GM21381 (cell line): ENCODE measurements around the gene CES1.
"Not testable (repeated sequence)": the region's sequence is repeated elsewhere in the genome, so short reads cannot be mapped to it uniquely, and the experiment has no call there.

ENCODE experiments used
- ATAC-seq: cut with Tn5 transposase; IDR thresholded peaks from one replicate; pipeline ENCODE4 v1.9.1; 2021; ENCODE audit warnings: mild to moderate bottlenecking, moderate library complexity; ENCODE audit not compliant: unreplicated experiment

CES1 gene

DNA sequence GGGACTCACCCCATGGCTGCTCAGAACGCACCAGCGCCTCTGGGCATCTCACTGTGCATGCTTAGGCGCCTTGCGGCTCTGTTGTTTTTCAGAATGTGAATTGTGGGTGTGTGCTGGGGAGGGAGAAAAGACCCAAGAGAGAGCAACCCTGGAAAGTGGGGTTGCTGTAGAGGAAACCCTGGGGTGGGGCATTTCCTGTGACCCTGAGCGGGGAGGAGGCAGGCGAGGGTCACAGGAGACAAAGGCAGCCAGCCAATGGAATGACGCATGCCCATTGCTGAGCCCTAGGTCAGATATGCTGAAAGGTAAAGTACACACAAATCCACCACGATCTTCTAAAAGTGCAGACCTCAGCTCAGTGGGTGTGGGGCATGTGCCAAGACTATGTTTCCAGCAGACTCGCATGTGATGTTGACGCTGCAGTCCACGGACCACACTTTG is 39.9 kb downstream of the CES1 start:
- not testable (repeated sequence) for ATAC-seq

DNA sequence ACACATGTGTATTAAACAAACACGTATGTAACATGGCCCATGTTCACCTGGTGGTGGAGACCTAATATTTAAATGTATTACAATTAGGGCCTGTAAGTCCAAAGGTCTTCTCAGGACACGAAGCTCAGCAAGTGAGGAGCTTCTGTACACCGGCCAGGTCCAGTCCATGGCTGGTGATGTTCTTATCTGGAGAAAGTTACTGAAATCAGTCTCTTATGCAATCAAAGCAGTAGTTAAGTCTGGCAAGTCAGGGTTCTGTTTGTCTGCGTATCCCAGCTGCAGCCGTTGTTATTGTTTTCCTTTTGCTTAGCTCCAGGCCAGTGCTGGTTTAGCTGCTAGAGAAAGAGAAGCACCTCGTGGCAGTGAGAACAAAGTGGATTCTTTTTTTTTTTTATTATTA is 41.4 kb downstream of the CES1 start:
- ATAC-seq: not testable (repeated sequence)

DNA sequence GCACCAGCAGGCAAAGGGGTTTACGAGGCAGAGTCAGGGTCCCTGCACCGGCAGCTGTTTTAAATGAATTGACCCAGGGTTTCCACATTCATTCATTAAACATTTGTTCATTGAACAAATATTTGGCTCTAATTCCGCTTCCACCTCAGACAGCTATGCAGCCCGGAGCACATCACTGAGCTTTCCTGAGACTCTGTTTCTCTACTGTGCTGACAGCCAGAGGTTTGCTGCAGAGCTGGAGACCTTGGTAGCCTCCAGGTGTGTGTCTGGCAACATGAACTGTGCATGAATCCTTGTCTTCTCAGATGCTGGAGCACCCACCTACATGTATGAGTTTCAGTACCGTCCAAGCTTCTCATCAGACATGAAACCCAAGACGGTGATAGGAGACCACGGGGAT is 42.7 kb downstream of the CES1 start:
- not testable (repeated sequence) for ATAC-seq

DNA sequence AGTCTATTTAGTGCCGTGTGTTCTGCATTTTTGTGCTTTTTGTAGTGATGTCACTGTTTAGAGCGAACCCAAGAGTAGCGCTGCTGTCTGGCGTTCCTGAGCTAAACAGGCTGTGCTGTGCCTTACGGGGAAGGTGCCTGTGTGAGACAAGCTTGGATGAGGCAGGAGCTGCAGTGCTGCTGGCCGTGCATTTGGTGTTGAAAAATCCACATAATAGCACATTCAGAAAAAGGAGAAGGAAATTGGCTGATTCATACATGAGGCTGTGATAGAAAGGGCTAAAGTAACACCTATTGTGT is 50.2 kb downstream of the CES1 start:
- not testable (repeated sequence) for ATAC-seq

DNA sequence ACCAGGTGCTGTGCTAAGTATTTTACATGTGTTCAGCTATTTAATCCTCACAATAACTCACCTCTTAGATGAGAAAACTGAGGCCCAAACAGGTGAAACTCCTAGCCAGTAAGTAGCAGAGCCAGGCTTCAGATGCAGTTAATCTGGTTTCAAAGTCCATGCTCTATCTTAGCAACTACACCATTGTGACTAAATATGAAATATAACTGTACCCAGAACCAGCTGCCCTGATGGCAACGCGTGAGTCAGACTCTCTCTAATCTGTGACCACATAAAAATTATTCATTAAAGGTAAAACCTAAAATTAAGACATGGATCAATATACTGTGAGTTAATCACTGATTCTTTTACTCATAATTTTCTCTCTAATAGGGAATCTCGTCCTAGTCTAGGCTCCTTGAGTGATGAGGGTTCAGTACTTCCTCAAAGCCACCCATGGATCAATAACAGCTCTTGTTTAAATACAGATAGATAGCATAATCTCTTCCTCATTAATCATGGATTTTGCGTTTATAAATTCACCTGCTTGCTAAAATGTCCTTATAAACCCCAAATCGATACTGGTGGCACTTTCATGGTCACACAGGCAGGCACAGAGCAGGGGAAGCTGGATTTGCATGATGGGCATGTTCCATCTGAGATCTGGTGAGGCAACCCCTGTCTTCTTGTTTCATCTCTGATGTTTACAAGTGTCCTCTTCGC is 50.7 kb downstream of the CES1 start:
- not testable (repeated sequence) for ATAC-seq

DNA sequence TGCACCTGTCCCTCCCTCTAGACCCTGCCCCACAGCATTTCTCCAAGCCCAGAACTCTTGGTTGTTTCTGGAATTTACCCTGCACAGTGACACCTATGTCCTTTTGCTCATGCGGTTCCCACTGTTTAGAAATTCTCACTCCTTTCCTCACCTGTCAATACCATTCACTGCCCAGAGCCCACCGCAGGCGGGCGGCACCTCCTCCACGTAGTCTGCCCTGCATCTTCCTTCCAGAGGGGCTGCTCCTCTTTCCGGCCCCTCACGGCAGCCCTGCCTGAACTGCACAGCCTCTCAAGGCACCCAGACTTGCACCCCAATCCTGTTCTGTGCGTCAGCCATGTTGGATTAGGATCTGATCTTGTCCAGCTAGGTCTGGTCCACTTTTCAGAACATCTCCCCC is 51.4 kb downstream of the CES1 start:
- ATAC-seq: not testable (repeated sequence)

DNA sequence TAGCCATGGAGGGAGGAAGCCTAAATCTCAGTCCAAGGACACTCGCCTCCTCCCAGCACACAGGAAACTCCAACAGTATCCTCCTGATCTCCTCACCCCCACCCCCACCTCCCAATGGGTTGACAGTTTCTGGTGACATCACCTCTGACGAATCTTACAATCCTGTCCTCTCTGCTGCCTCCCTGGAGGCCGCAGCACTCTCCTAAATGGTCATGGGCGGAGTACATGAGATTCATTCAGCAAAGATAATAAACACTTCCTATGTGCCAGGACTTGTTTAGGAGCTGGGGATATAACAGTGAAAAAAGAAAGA is 52.8 kb downstream of the CES1 start:
- not testable (repeated sequence) for ATAC-seq

DNA sequence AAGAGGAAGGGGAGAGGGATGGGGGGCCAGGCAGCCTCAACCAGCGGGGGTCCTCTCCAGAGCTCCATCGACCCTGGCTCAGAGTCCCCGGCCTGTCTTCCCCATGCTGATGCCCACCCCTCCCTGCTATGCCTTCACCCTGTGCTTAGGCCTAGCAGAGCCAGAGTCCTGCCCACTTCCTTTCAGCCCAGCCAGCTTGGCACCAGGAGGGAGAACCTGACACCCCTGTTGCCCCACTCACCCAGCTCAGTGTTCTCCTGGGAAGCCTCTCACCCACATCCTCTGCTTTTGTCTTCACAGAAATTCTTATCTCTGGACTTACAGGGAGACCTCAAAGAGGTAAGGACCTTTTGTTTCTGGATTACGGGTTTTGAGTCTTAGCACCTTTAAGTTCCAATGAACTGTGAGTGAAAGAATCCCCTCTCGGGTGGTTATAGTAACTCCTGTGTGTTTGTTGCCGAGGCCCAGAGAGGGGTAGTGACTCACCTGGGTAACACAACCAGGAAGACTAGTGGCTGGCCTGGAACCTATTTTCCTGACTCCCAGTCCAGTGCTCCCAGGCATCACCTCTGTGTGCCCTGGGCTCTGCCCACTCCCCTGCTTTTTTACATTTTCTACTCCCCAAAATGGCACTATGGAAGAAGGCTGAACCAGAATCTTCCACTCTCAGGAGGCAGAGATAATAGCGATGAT is 53.3 kb downstream of the CES1 start:
- ATAC-seq: no peak

DNA sequence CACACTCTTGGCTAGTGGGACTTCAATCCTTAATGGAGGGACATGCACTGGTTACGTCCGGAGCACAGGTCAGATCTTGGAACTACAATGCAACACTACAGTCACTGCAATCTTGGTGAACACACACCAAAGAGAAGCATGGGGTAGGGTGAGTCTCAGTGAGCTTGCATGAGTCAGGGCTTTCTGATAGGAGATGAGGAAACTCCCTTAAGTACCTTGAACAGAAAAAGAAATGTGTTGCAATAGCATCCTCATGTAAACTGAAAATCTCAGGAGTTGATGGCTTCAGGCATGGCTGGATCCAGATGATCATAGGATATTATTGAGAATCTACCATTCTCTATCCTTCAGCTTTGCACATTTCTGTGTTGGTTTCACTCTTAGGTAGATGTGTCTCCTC is 54.1 kb downstream of the CES1 start:
- ATAC-seq: no peak

DNA sequence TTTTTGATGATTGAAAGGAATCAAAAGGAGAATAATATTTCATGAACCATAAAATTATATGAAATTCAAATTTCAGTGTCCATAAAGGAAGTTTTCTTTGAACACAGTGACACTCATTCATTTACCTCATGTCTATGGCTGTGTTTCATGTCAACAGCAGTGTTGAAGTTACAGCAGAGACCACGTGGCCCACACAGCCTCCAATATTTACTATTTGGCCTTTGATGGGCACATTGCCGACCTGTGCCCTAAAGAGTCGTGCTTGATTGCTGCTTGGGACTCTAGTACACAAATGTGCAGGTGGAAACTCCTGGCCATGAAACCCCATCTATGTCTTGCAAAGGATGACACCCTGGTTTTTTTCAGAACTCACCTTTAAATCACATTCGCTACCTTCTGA is 57.0 kb downstream of the CES1 start:
- no peak for ATAC-seq

DNA sequence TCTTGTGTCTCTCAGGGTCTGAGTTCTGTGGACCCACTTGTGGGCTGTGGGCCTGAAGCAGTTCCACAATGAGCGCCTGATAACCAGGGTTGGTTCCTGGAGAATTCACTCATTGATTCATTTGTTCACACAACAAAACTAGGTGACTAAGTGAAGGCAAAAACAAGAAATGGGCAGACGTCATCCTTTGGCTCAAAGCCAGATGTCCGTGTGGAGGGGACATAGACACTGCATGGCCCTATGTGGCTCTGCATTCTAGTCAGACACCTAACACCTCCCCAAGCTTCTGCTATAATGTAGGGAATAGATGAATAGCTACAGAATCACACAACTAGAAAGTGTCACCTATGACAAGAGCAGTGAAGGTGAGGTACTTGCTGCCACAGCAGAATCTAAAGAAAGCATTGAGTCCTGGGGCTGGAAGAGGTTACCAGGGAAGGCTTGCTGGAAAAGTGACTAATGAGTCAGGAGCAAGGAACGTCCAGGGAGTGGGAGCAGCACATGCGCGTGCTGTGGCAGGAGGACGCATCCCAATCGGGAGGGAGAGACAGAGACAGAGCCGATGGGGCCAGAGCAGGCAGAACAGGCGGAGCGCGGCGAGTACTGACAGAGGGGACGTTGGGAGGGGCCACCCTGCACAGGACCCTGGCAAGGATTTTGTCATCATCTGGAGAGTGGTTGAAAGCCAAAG is 58.9 kb downstream of the CES1 start:
- ATAC-seq: no peak

DNA sequence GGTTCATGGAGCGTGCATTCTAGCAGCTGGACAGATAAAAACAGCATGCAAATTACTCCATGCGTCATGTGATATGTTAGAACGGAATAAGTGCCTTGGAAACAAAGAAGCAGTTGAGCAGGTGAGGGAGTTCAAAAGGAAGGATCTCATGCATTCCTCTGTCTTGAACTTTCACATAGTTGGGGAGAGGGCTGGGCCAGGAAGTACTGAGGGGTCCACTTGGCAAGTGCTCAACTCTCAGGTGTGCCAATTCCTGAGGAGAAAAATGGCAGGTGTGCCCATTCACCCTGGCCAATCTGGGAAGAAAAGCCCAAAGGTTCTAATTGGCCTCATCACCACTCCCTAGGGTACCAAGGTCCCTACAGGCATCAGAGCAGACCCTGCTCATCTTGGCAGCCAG is 67.7 kb downstream of the CES1 start:
- no peak for ATAC-seq

DNA sequence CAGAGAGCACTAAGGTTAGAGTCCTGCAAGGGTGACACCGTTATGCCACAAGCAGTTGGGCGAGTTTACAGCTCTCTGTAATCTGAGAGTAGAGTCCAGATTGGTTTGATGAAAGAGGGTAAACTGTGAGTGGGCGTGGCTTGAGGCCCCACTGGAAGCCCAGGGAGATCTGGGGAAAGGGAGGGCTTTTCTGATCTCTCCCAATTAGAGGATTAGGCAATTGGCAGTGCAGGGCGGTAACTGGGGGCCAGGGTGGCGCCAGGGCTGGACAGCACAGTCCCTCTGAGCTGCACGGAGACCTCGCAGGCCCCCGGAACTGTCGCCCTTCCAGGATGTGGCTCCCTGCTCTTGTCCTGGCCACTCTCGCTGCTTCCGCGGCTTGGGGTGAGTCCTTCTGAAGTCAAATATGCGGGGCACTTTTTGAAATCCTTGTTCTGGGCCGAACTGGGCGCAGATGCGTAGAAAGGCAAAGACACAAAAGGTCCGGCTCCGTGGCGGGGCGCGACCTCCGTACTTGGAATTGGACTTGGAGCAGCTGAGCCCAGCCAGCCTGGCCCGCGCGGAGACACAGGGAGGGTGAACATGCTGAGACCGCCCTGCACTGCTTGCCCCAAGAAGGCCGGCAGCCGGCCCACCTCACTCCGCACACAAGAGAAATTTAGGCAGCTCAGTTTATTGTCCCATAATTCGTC is 72.4 kb downstream of the CES1 start:
- no peak for ATAC-seq

DNA sequence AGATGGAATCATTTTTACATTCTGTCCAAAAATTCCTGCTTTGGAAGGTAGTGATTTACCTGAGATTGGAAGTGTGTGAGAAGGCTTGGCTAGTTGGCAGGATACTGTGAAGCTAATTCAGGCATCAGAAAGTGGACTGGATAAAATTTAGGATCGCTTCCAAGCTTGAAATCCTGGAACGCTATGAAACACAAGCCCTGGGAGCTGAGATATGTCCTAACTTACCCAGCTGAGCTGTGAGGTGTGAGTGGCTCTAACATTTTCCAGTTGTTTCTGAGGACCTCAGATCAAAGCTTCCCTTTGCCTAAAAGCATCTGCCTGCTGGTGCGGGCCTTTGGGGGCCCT is 73.0 kb downstream of the CES1 start:
- ATAC-seq: not testable (repeated sequence)

DNA sequence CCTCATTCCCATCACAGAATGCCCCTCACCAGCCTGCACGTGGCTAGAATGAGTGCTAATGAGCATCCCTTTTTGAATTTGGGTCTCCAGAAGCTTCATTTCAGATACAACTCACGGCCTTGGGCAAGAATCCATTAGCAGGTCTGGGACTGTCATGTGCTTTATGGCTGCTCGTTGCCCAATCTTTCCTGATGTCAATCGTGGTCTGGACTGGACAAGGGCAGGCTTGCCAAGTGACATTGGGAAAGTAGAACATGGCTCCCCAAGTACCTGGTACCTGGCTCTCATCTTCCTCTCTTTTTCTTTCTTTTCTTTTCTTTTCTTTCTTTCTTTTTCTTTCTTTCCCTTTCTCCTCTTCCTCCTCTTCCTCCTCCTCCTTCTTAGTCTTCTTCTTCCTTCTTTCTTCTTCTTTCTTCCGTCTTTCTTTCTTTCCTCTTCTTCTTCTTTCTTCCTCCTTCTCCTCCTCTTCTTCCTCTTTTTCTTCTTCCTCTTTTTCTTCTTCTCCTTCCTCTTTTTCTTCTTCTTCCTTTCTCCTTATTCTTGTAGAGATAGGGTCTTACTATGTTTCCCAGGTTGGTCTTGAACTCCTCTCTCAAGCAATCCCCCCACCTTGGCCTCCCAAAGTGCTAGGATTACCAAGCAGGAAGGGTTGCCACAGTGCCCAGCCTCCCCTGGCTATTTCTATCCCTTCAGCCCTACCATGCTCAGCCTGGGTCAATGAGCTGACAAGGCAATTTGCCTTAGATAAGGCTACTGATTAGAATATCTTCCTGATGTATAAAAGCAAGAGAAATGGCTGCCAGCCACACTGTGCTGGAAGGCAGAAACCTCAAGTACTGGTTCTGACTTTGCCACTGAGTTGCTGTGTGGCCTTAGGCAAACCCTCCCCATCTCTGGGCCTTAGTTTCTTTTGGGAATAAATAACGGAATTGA is 75.0 kb downstream of the CES1 start:
- ATAC-seq: not testable (repeated sequence)

DNA sequence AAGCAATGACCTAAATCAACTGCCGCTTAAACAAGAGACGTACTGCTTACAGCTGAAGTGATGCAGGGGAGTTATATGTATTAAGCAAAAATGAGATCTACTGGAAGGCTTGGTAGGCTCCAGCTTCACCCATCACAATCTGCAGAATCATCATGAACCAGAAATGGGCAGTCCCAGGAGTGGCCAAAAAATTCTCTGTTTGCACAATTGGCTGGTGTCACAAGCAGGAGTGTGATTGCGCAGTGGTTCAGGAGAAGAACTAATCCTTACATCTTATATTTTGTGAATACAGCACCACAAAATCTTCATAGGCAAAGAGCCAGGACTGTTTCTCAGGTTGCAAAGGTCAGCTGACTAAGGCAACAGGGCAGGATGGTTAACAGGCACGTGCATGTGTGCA is 75.9 kb downstream of the CES1 start:
- ATAC-seq: no peak

DNA sequence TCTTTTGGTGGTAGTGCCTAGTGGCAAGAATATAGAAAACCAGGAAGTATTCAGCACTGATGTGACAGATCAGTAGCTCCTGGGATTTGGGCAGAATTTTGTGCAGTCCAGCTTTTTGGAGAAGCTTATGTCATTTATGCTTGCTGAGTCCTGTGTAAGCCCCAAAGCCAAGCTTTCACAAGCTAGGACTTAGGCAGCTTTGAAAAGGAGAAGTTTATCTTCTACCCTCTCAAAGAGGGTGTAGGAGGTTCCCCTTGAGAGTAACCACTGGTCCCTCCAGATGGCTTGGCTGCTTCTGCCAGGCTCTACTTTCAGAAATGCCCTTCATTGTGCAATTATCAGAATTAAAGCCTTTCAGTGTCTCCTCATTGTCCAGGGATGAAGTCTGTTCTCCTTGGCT is 78.8 kb downstream of the CES1 start:
- ATAC-seq: no peak

DNA sequence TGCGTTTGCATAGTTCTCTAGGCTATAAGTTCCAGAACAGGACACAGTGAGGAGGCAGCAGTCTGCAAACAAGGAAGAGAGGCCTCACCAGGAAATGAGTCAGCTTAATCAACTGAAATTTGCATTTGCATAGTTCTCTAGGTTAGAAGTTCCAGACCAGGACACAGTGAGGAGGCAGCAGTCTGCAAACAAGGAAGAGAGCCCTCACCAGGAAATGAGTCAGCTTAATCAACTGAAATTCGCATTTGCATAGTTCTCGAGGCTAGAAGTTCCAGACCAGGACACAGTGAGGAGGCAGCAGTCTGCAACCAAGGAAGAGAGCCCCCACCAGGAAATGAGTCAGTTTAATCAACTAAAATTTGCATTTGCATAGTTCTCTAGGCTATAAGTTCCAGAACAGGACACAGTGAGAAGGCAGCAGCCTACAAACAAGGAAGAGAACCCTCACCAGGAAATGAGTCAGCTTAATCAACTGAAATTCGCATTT is 79.7 kb downstream of the CES1 start:
- ATAC-seq: not testable (repeated sequence)
